ENCODE measurements around the gene LHX8. TPM values are rescaled to one million over a fixed set of nuclear protein-coding genes. Genes with fewer than 3 reads are reported as not detected.

LHX8 gene
- total and polyA plus RNA-seq, 12 donors = not detected

DNA sequence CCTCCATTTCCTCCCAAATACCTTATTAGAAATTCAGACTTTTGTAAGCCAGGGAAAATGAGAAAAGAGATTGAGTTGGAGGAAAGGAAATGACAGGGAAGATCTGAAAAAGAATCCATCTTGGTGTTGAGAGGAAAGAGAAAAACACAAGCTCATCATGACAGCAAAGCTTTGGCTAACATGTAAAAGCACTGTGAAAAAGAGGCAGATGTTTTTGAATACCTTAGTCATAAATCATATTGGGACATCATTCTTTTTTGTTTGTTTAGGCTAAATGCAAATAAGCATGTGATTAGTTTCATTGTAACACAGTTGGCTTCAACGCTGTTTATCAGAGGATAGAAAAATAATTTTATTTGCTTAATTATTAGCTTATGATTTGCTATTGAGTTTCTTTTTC lies 64.6 kb downstream of the LHX8 start:
- H3K27me3 ChIP-seq = no peaks in the 10 kb centered on the region
- H3K4me3 ChIP-seq = no peak overlapping the region
- no peaks in the 10 kb centered on the region for H3K9me3 ChIP-seq (replicated peaks in 1 of 3)
- H3K27ac ChIP-seq = no peak overlapping the region
- TF ChIP-seq POLR2A (IDR thresholded peaks at IDR 0.05) (no peak), CTCF (IDR thresholded peaks at IDR 0.05) (no peak)
- no peaks in the 10 kb centered on the region for H3K4me1 ChIP-seq (replicated peaks in 1 of 2)
- H3K36me3 ChIP-seq (replicated peaks in 1 of 2) = no peaks in the 10 kb centered on the region
- no peak for DNase-seq
- intact Hi-C loops (cut with DNase I) = loop anchor here in 1 of 2 donors (10.0 kb wide), 1 partner anchor 424 kb away; no protein-coding TSS in a partner anchor
- 74 to 87% (median 85%) methylated on average over 1 of the region's 1 CpG for WGBS, 4 donors

DNA sequence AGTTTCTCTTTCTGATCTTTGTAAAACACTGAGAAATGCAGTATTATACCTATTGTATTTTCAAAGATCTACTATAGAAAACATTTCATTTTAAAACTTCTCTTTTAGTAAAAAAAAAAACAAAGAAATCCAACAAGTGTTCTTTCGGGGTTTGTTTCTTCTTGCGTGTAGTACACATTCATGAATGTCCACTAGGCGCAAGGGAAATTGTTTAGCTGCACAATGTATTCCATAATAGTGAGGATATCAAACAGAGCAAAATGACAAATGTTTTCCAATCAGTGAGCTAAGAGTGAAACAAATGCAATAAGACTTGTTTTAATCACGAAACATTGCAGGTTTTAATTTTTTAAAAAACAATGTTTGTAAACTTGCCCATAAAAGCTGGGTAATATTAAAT lies 68.6 kb downstream of the LHX8 start:
- no peaks in the 10 kb centered on the region for H3K4me1 ChIP-seq (replicated peaks in 1 of 2)
- DNase-seq = no peak
- 78 to 90% (median 86%) methylated on average over 4 of the region's 4 CpGs for WGBS, 4 donors
- no peak overlapping the region for H3K27ac ChIP-seq
- TF ChIP-seq CTCF (IDR thresholded peaks at IDR 0.05) (no peak), POLR2A (IDR thresholded peaks at IDR 0.05) (no peak)
- intact Hi-C loops (cut with DNase I) = loop anchor here in 1 of 2 donors (5.0 kb wide), 1 partner anchor 430 kb away; no protein-coding TSS in a partner anchor
- H3K4me3 ChIP-seq = no peak overlapping the region
- H3K9me3 ChIP-seq (replicated peaks in 1 of 3) = no peaks in the 10 kb centered on the region
- no peaks in the 10 kb centered on the region for H3K27me3 ChIP-seq
- H3K36me3 ChIP-seq (replicated peaks in 1 of 2) = no peaks in the 10 kb centered on the region

- no peak overlapping the region for H3K27ac ChIP-seq
- H3K4me1 ChIP-seq (replicated peaks in 1 of 2) = no peaks in the 10 kb centered on the region
- intact Hi-C loops (cut with DNase I) = loop anchor here in 1 of 2 donors (5.0 kb wide), 1 partner anchor 431 kb away; no protein-coding TSS in a partner anchor
- TF ChIP-seq CTCF (IDR thresholded peaks at IDR 0.05) (peak; percentile 55 to 94 (median 76)), POLR2A (IDR thresholded peaks at IDR 0.05) (no peak)
- H3K4me3 ChIP-seq = no peak overlapping the region
- WGBS, 4 donors = 24 to 29% (median 27%) methylated on average over 8 of the region's 8 CpGs
- no peaks in the 10 kb centered on the region for H3K36me3 ChIP-seq (replicated peaks in 1 of 2)
- H3K27me3 ChIP-seq = no peaks in the 10 kb centered on the region
- H3K9me3 ChIP-seq (replicated peaks in 1 of 3) = no peaks in the 10 kb centered on the region
- peak in 2 of 7 donors; percentile 8 to 31 for DNase-seq
Measured at GRCh38 chr1:75203415-75204277, 69.5 kb downstream of the LHX8 start.

DNA sequence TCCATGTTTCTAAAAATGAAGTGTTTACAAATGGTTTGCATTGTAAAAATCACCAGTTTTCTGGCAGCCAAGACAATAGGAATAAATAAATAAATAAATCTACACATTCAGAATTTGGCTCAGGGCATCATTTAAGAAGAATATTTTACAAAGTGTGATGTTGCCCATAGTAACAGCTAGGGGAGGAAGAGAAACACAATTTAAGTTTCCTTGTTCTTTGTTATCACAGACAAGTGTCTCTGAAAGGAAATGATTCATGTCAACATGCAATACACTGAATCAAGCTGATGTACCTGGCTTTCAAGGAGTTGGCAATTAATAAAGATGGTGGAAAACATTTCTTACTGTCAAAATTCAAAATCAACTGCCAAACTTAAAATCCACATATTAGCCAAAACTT lies 74.7 kb downstream of the LHX8 start:
- Histone ChIP-seq H3K4me1 (replicated peaks in 1 of 2) (no peaks in the 10 kb centered on the region), H3K4me3 (no peak overlapping the region), H3K9me3 (replicated peaks in 1 of 3) (no peaks in the 10 kb centered on the region), H3K27ac (no peak overlapping the region), H3K27me3 (no peaks in the 10 kb centered on the region), H3K36me3 (replicated peaks in 1 of 2) (no peaks in the 10 kb centered on the region)
- intact Hi-C loops (cut with DNase I) = no loop called here
- no peak for DNase-seq
- TF ChIP-seq POLR2A (IDR thresholded peaks at IDR 0.05) (no peak), CTCF (IDR thresholded peaks at IDR 0.05) (no peak)

Small RNA genes within 50 kb of the gene (small RNA-seq; reads per million reads assigned to genes)
- 0 reads per million in 2 donors for gene RNU6-622P

Data from adrenal gland (tissue), 12 donors.